ENCODE results near the gene DAP. TPM values are rescaled to one million over a fixed set of nuclear protein-coding genes. Genes with fewer than 3 reads are reported as not detected.
"Not testable (repeated sequence)": the region's sequence is repeated elsewhere in the genome, so short reads cannot be mapped to it uniquely, and the experiment has no call there.

DAP gene
- total and polyA plus RNA-seq, 2 experiments from 2014 or later = 35.7 to 37.6 TPM

- no peaks in the 10 kb centered on the region; the same call in 1 of the 2 replicates for H4K20me1 ChIP-seq (replicated peaks; ENCODE audit: insufficient read depth)
- Mint-ChIP-seq H3K9me3 (no peaks in the 10 kb centered on the region), H3K27me3 (ENCODE audit: insufficient read depth, low read depth, poor library complexity) (no peaks in the 10 kb centered on the region), H3K4me1 (peaks cover 3% of the 10 kb centered on the region; the same call in 2 of the 3 replicates), H3K36me3 (ENCODE audit: low read depth) (peaks cover 6% of the 10 kb centered on the region; the same call in 1 of the 3 replicates), H3K27ac (no peak overlapping the region), H3K4me3 (no peak overlapping the region)
- no peak for TF ChIP-seq ZNF462 (CRISPR knock-in tag; IDR thresholded peaks at IDR 0.05)
- TF ChIP-seq CTCF (conservative IDR thresholded peaks at IDR 0.05; ENCODE audit: low read depth in 2 of 2) = no peak
- TF ChIP-seq CREB1 (CRISPR knock-in tag; IDR thresholded peaks at IDR 0.05; ENCODE audit: low read depth) = no peak
- TF ChIP-seq STAT1 (IDR thresholded peaks at IDR 0.05; ENCODE audit: unreplicated experiment) = no peak
- no peak for TF ChIP-seq ETS1 (IDR thresholded peaks at IDR 0.05)
- TF ChIP-seq ZNF114 (CRISPR knock-in tag; IDR thresholded peaks at IDR 0.05) = no peak
- ATAC-seq (no peak), DNase-seq (ENCODE audit: low spot score) (no peak)
- H3K4me3 ChIP-seq = no peak overlapping the region
- H3K27me3 ChIP-seq (ENCODE audit: insufficient read depth) = no peaks in the 10 kb centered on the region
- H3F3A ChIP-seq (replicated peaks; ENCODE audit: low read depth) = no peaks in the 10 kb centered on the region
- H3K27ac ChIP-seq (ENCODE audit: low read depth) = no peak overlapping the region
- no peaks in the 10 kb centered on the region for H3K36me3 ChIP-seq (ENCODE audit: insufficient read depth)
- 0 out of 2 replicates have a peak, but pooled peaks cover 13% of the 10 kb centered on the region for H3K9me2 ChIP-seq (ENCODE audit: insufficient read depth)
- no peaks in the 10 kb centered on the region for H3K79me2 ChIP-seq (replicated peaks; ENCODE audit: insufficient read depth)
- H2AFZ ChIP-seq = no peak overlapping the region
- no peaks in the 10 kb centered on the region for H3K4me1 ChIP-seq (ENCODE audit: insufficient read depth)
- H3K4me2 ChIP-seq = no peak overlapping the region
Observed at GRCh38 chr5:10723514-10723913, 37.5 kb downstream of the DAP start.

GRCh38 chr5:10720766-10721165 is 40.3 kb downstream of the DAP start:
- H3F3A ChIP-seq (replicated peaks; ENCODE audit: low read depth); H3K4me3 Mint-ChIP-seq; H3K79me2 ChIP-seq (replicated peaks; ENCODE audit: insufficient read depth); H3K4me1 Mint-ChIP-seq; ATAC-seq; H3K36me3 ChIP-seq (ENCODE audit: insufficient read depth); H3K27ac ChIP-seq (ENCODE audit: low read depth); H3K9me3 Mint-ChIP-seq; H4K20me1 ChIP-seq (replicated peaks; ENCODE audit: insufficient read depth); H3K36me3 Mint-ChIP-seq (ENCODE audit: low read depth); H3K4me2 ChIP-seq; H2AFZ ChIP-seq; H3K27me3 ChIP-seq (ENCODE audit: insufficient read depth); H3K27ac Mint-ChIP-seq; H3K4me3 ChIP-seq; DNase-seq (ENCODE audit: low spot score); H3K27me3 Mint-ChIP-seq (ENCODE audit: insufficient read depth, low read depth, poor library complexity); H3K4me1 ChIP-seq (ENCODE audit: insufficient read depth): not testable (repeated sequence)
- 0 out of 2 replicates have a peak, but pooled peaks cover 13% of the 10 kb centered on the region for H3K9me2 ChIP-seq (ENCODE audit: insufficient read depth)
